Measurements from ENCODE around the gene SLC24A4. TPM values are rescaled to one million over a fixed set of nuclear protein-coding genes. Genes with fewer than 3 reads are reported as not detected.

SLC24A4 gene
- total and polyA plus RNA-seq, 2 experiments from 2014 or later: 0.46 to 0.50 TPM

DNA sequence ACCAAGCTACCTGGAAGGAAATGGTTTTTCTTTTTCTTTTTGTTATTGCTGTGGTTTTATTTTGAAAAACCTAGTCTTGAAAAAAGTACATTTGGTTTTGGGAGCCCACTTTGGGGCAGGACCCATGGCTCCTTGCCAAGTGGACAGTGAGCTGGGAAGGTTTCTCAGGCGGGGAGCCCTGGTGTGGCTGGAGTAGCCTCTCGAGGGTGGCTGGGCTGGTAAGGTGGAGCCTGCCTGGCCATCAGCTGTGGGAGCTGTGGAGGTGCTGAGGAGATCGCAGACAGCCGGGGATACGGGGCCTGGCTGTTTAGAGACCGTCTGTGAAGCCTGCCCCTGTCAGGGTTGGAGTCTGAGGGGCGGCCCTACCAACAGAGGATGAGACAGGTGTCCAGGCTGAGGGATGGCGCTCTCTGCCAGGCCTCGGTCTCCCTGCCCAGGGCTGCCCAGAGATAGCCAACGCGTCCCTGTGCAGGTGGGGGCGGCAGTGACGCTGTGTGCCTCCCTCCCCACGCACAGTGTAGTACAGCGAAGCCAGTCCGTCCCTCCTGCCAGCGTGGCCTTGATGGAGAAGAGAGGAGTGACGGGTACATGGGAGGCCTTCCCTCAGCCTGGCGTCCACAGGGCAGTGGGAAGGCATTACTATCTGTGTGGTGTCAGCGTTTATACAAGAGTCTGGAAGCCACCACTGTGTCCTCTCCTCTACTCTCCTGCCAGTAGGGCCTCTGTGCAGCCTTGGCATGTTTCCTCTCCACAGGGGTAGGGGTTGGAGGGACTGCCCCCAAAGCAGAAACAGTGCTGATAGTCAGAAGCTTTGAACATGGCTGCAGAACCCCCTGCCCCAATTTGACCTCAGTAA lies 196.5 kb downstream of the SLC24A4 start:
- H3K9me3 ChIP-seq (ENCODE audit: low read depth): no peaks in the 10 kb centered on the region
- H3K4me1 ChIP-seq (ENCODE audit: insufficient read depth): peaks cover 6% of the 10 kb centered on the region
- no peak overlapping the region for H3K4me2 ChIP-seq
- TF ChIP-seq, protein P1, sequence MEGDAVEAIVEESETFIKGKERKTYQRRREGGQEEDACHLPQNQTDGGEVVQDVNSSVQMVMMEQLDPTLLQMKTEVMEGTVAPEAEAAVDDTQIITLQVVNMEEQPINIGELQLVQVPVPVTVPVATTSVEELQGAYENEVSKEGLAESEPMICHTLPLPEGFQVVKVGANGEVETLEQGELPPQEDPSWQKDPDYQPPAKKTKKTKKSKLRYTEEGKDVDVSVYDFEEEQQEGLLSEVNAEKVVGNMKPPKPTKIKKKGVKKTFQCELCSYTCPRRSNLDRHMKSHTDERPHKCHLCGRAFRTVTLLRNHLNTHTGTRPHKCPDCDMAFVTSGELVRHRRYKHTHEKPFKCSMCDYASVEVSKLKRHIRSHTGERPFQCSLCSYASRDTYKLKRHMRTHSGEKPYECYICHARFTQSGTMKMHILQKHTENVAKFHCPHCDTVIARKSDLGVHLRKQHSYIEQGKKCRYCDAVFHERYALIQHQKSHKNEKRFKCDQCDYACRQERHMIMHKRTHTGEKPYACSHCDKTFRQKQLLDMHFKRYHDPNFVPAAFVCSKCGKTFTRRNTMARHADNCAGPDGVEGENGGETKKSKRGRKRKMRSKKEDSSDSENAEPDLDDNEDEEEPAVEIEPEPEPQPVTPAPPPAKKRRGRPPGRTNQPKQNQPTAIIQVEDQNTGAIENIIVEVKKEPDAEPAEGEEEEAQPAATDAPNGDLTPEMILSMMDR (IDR thresholded peaks at IDR 0.05; ENCODE audit: poor library complexity): no peak
- H2AFZ ChIP-seq: no peak overlapping the region
- no peak overlapping the region for H3K4me3 ChIP-seq
- H3K9me2 ChIP-seq (replicated peaks; ENCODE audit: insufficient read depth): no peaks in the 10 kb centered on the region
- DNase-seq (ENCODE audit: low spot score): no peak
- peaks cover 14% of the 10 kb centered on the region for H3K79me2 ChIP-seq
- no peaks in the 10 kb centered on the region for H3K27me3 ChIP-seq
- H4K20me1 ChIP-seq (ENCODE audit: insufficient read depth, poor library complexity, severe bottlenecking): no peaks in the 10 kb centered on the region
- no peaks in the 10 kb centered on the region for H3K36me3 ChIP-seq (replicated peaks; ENCODE audit: insufficient read depth, low read depth)
- H3K27ac ChIP-seq: no peak overlapping the region
- WGBS (ENCODE audit: low lambda C conversion rate, missing lambda C conversion rate): 94% methylated on average over 20 of the region's 20 CpGs

DNA sequence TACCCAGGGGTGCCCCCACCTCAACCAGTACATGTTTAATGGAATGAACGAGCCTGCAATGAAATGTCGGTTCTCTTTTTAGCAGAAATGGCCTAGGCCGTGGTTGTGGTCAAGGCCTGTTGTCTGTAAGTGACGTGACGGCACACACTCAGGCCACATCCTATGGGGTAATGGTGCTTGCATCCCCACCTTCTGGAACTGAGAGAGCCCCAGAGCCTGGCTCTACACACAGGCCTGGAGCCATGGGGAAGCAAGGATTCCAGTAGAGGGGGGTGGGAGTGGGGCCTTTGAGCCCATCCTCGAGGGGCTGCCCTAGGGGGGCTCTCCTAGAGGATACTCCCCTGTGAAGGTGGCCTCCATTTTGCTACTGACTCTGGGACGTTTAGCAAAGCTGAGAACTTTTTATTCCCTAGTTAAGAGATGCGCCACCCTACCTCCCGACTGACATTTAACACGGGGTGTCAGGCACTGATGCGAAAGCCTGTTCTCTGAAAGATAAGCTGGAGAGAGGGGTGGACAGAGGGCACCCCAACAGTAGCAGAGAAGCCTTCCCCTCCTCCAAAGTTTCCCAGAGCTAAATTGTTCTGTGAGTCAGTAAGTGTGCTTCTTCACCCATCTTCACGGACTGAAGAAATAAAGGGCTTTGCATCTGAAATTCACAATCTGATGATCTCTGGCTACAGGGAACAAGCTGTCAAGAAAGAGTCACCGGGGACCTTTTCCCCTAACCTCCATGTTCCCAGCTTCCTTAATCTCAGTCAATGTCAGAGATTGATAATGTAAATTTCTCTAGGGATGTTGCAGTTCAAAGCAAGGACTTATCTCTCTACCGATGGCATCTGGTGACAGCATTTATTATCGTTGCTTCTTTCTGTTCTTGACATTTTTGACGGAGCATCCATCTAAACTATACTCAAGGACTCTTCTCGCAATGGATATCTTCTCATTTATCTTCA lies 197.4 kb downstream of the SLC24A4 start:
- Histone ChIP-seq H3K27ac (no peak overlapping the region), H3K27me3 (no peaks in the 10 kb centered on the region), H3K4me1 (ENCODE audit: insufficient read depth) (no peaks in the 10 kb centered on the region), H3K9me3 (ENCODE audit: low read depth) (no peaks in the 10 kb centered on the region), H4K20me1 (ENCODE audit: insufficient read depth, poor library complexity, severe bottlenecking) (no peaks in the 10 kb centered on the region), H3K4me3 (no peak overlapping the region), H2AFZ (no peak overlapping the region), H3K9me2 (replicated peaks; ENCODE audit: insufficient read depth) (no peaks in the 10 kb centered on the region), H3K4me2 (no peak overlapping the region), H3K79me2 (peaks cover 8% of the 10 kb centered on the region), H3K36me3 (replicated peaks; ENCODE audit: insufficient read depth, low read depth) (no peaks in the 10 kb centered on the region)
- WGBS (ENCODE audit: low lambda C conversion rate, missing lambda C conversion rate): 94% methylated on average over 17 of the region's 17 CpGs
- DNase-seq (ENCODE audit: low spot score): no peak
- no peak for TF ChIP-seq EZH2 (IDR thresholded peaks at IDR 0.05; ENCODE audit: borderline replicate concordance)
- TF ChIP-seq EZH2phosphoT487 (IDR thresholded peaks at IDR 0.05; ENCODE audit: low read depth, severe bottlenecking, unreplicated experiment): no peak
- TF ChIP-seq, protein P1 (IDR thresholded peaks at IDR 0.05; ENCODE audit: poor library complexity): no peak

DNA sequence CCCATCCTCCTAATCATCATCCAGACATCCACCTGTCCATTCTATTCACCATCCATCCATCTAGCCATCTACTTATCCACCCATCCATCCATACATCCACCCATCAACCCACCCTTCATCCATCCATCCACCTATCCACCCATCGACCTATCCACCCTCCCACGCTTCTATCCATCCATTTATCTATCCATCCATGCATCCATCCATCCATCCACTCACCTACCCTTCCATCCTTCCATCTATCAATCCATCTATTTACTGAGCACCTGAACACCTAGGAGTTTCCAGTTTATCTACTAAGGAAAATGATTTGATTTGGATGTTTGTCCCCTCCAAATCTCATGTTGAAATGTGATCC lies 198.1 kb downstream of the SLC24A4 start:
- 100% methylated on average over 2 of the region's 2 CpGs for WGBS (ENCODE audit: low lambda C conversion rate, missing lambda C conversion rate)

More for the DNA sequence above, 198.1 kb downstream of the SLC24A4 start:
- Histone ChIP-seq H4K20me1 (ENCODE audit: insufficient read depth, poor library complexity, severe bottlenecking) (no peaks in the 10 kb centered on the region), H3K79me2 (peaks cover 3% of the 10 kb centered on the region), H2AFZ (no peak overlapping the region), H3K4me2 (no peak overlapping the region), H3K9me3 (ENCODE audit: low read depth) (no peaks in the 10 kb centered on the region), H3K4me1 (ENCODE audit: insufficient read depth) (no peaks in the 10 kb centered on the region), H3K27me3 (no peaks in the 10 kb centered on the region), H3K4me3 (no peak overlapping the region), H3K9me2 (replicated peaks; ENCODE audit: insufficient read depth) (no peaks in the 10 kb centered on the region), H3K27ac (no peak overlapping the region), H3K36me3 (replicated peaks; ENCODE audit: insufficient read depth, low read depth) (no peaks in the 10 kb centered on the region)
- TF ChIP-seq EZH2phosphoT487 (IDR thresholded peaks at IDR 0.05; ENCODE audit: low read depth, severe bottlenecking, unreplicated experiment) (no peak), EZH2 (IDR thresholded peaks at IDR 0.05; ENCODE audit: borderline replicate concordance) (no peak)
- TF ChIP-seq, protein P1 (IDR thresholded peaks at IDR 0.05; ENCODE audit: poor library complexity): no peak
- no peak for DNase-seq (ENCODE audit: low spot score)

Measured in hepatocyte (in vitro differentiated cells).